ENCODE results near the gene CFAP299. TPM values are rescaled to one million over a fixed set of nuclear protein-coding genes. Genes with fewer than 3 reads are reported as not detected.

CFAP299 gene
- total and polyA plus RNA-seq, 2 of the 13 experiments (the other 11 are each of a cell fraction or from before 2014, with no cell fraction given) = not detected

- no peak for ATAC-seq
- Histone ChIP-seq H2AFZ (ENCODE audit: low read length) (no peak overlapping the region), H4K20me1 (ENCODE audit: insufficient read depth, low read length) (no peaks in the 10 kb centered on the region), H3K36me3 (replicated peaks in 1 of 2; ENCODE audit: control insufficient read depth in 1 of 2, insufficient read depth in 2 of 2, low read length in 2 of 2) (no peaks in the 10 kb centered on the region), H3K9ac (ENCODE audit: insufficient read depth, low read depth, low read length) (no peak overlapping the region), H3K9me3 (ENCODE audit: low read length) (no peaks in the 10 kb centered on the region), H3K4me3 (replicated peaks in 1 of 3; ENCODE audit: insufficient read depth in 1 of 3, low read depth in 2 of 3, low read length in 3 of 3) (no peak overlapping the region), H3K4me2 (ENCODE audit: low read depth, low read length) (no peak overlapping the region), H3K27me3 (ENCODE audit: control insufficient read depth in 1 of 2, insufficient read depth in 2 of 2, low read length in 2 of 2) (no peaks in the 10 kb centered on the region), H3K79me2 (ENCODE audit: insufficient read depth, low read length) (no peaks in the 10 kb centered on the region), H3K27ac (ENCODE audit: extremely low read length, insufficient read depth, low read length) (no peak overlapping the region), H3K4me1 (ENCODE audit: insufficient read depth, low read length) (no peaks in the 10 kb centered on the region)
- in situ Hi-C loops (cut with HindIII; ENCODE audit: extremely low pct_ligation_motif_present, low pct_unique_long_range_greater_than_20kb) = no loop called here
- ChIA-PET POLR2A (no interaction called here), CTCF (ENCODE audit: low intra/inter-chr PET ratio, low total read pairs) (no interaction called here)
- DNase-seq (ENCODE audit: low spot score) = no peak
- intact Hi-C loops (cut with micrococcal nuclease; ENCODE audit: unreplicated experiment) = no loop called here
- WGBS (ENCODE audit: low lambda C conversion rate) = 29% methylated on average over 2 of the region's 2 CpGs
- FAIRE-seq = no peak
- no peak for TF ChIP-seq ZNF207 (IDR thresholded peaks at IDR 0.05; ENCODE audit: borderline replicate concordance)
- no peak for TF ChIP-seq KLF6 (CRISPR knock-in tag; IDR thresholded peaks at IDR 0.05)
- no peak for TF ChIP-seq MAX (IDR thresholded peaks at IDR 0.05)
- no peak for TF ChIP-seq ZNF546 (CRISPR knock-in tag; conservative IDR thresholded peaks at IDR 0.05)
- no peak for TF ChIP-seq ZBTB3 (CRISPR knock-in tag; IDR thresholded peaks at IDR 0.05; ENCODE audit: borderline replicate concordance, low read depth)
- no TSS peak for BruUV-seq (replicated peaks)
Measured at GRCh38 chr4:80526697-80527096, 191.2 kb downstream of the CFAP299 start.

- ATAC-seq = no peak
- Histone ChIP-seq H3K36me3 (replicated peaks in 1 of 2; ENCODE audit: control insufficient read depth in 1 of 2, insufficient read depth in 2 of 2, low read length in 2 of 2) (no peaks in the 10 kb centered on the region), H3K9ac (ENCODE audit: insufficient read depth, low read depth, low read length) (no peak overlapping the region), H3K27me3 (ENCODE audit: control insufficient read depth in 1 of 2, insufficient read depth in 2 of 2, low read length in 2 of 2) (no peaks in the 10 kb centered on the region), H3K4me1 (ENCODE audit: insufficient read depth, low read length) (no peaks in the 10 kb centered on the region), H2AFZ (ENCODE audit: low read length) (no peak overlapping the region), H3K4me2 (ENCODE audit: low read depth, low read length) (no peak overlapping the region), H3K4me3 (replicated peaks in 1 of 3; ENCODE audit: insufficient read depth in 1 of 3, low read depth in 2 of 3, low read length in 3 of 3) (no peak overlapping the region), H4K20me1 (ENCODE audit: insufficient read depth, low read length) (no peaks in the 10 kb centered on the region), H3K9me3 (ENCODE audit: low read length) (no peaks in the 10 kb centered on the region), H3K79me2 (ENCODE audit: insufficient read depth, low read length) (no peaks in the 10 kb centered on the region), H3K27ac (ENCODE audit: extremely low read length, insufficient read depth, low read length) (no peak overlapping the region)
- TF ChIP-seq ZBTB40 (IDR thresholded peaks at IDR 0.05) (no peak), ZBTB40 (CRISPR knock-in tag; IDR thresholded peaks at IDR 0.05) (no peak), MTF1 (CRISPR knock-in tag; IDR thresholded peaks at IDR 0.05) (no peak), ZNF24 (IDR thresholded peaks at IDR 0.05) (no peak), NCOA5 (CRISPR knock-in tag; IDR thresholded peaks at IDR 0.05) (no peak), MZF1 (CRISPR knock-in tag; IDR thresholded peaks at IDR 0.05; ENCODE audit: borderline replicate concordance) (no peak), TSC22D2 (CRISPR knock-in tag; IDR thresholded peaks at IDR 0.05; ENCODE audit: borderline replicate concordance) (no peak)
- no peak for DNase-seq (ENCODE audit: low spot score)
- CTCF ChIA-PET (ENCODE audit: low intra/inter-chr PET ratio, low total read pairs) = no interaction called here
- in situ Hi-C loops (cut with HindIII; ENCODE audit: extremely low pct_ligation_motif_present, low pct_unique_long_range_greater_than_20kb) (no loop called here), intact Hi-C loops (cut with micrococcal nuclease; ENCODE audit: unreplicated experiment) (no loop called here)
- no peak for FAIRE-seq
- BruUV-seq (replicated peaks) = no TSS peak
- POLR2A ChIA-PET = no interaction called here
Measured at GRCh38 chr4:80529026-80529425, 193.5 kb downstream of the CFAP299 start.

Data from HepG2 (cell line).